Suppressor macrophage treated with lipopolysaccharide for 4 hours (primary cell): ENCODE data around the gene OR1J1.

ENCODE experiments used
- DNase-seq: peaks from one replicate; pipeline ENCODE4 v3.0.0-alpha.2; 2020

The OR1J1 gene

GRCh38 chr9:122444041-122444733 is 33.5 kb downstream of the OR1J1 start:
- no peak for DNase-seq

- DNase-seq: no peak
Observed at GRCh38 chr9:122442568-122442967, 35.2 kb downstream of the OR1J1 start.
